Stimulated activated CD4-positive, alpha-beta T cell treated with anti-CD3 and anti-CD28 coated beads, Interleukin-1b, Interleukin-23, amount 100 ng/mL, for 48 hours (primary cell): ENCODE data around the gene PLCB3.
"Not testable (repeated sequence)": the region's sequence is repeated elsewhere in the genome, so short reads cannot be mapped to it uniquely, and the experiment has no call there.

Experiments
- DNase-seq: peaks from one replicate; pipeline ENCODE4 v3.0.0-alpha.2; 2020

PLCB3 gene

GRCh38 chr11:64238076-64238475 lies 13.3 kb upstream of the PLCB3 start:
- DNase-seq: no peak

- DNase-seq: no peak
These were observed 12.3 kb upstream of the PLCB3 start for GRCh38 chr11:64238999-64239398.

- no peak for DNase-seq
These were observed 11.5 kb upstream of the PLCB3 start for GRCh38 chr11:64239662-64240434.

- peak; percentile 97 for DNase-seq
These were observed 10.7 kb upstream of the PLCB3 start, which contains the start of gene FKBP2 for GRCh38 chr11:64240435-64241240. FKBP2 (plus strand) TSS chr11:64241095; CDS start chr11:64242388, 1,293 bp downstream.

GRCh38 chr11:64241241-64241490 lies 10.2 kb upstream of the PLCB3 start:
- peak; percentile 100 for DNase-seq

GRCh38 chr11:64241491-64242374 lies 9.6 kb upstream of the PLCB3 start:
- DNase-seq: no peak

GRCh38 chr11:64243236-64243854 lies 8.0 kb upstream of the PLCB3 start:
- DNase-seq: no peak

- no peak for DNase-seq
These were observed 7.2 kb upstream of the PLCB3 start for GRCh38 chr11:64244107-64244506.

- no peak for DNase-seq
These were observed 6.4 kb upstream of the PLCB3 start for GRCh38 chr11:64244966-64245365.

- DNase-seq: no peak
These were observed 5.9 kb upstream of the PLCB3 start for GRCh38 chr11:64245401-64245796.

GRCh38 chr11:64245797-64246620 lies 5.3 kb upstream of the PLCB3 start:
- DNase-seq: peak; percentile 83

GRCh38 chr11:64246621-64246870 lies 4.8 kb upstream of the PLCB3 start:
- DNase-seq: not testable (repeated sequence)

- DNase-seq: peak; percentile 80
These were observed 4.2 kb upstream of the PLCB3 start, which contains the start of gene PPP1R14B for GRCh38 chr11:64246871-64247728. PPP1R14B (minus strand) TSS chr11:64246943; CDS start chr11:64246673, 270 bp downstream.

GRCh38 chr11:64247729-64248531 lies 3.4 kb upstream of the PLCB3 start:
- no peak for DNase-seq

GRCh38 chr11:64248578-64248977 lies 2.8 kb upstream of the PLCB3 start:
- no peak for DNase-seq

- DNase-seq: no peak
These were observed 2.3 kb upstream of the PLCB3 start for GRCh38 chr11:64249038-64249437.

- no peak for DNase-seq
These were observed 1.5 kb upstream of the PLCB3 start for GRCh38 chr11:64249563-64250414.

GRCh38 chr11:64250415-64251015 lies 815 bp upstream of the PLCB3 start:
- DNase-seq: no peak

- DNase-seq: no peak
These were observed 348 bp downstream of the PLCB3 start for GRCh38 chr11:64251753-64252002.
